PC-3 (cell line): ENCODE results near the gene SCAMP4. TPM values are rescaled to one million over a fixed set of nuclear protein-coding genes. Genes with fewer than 3 reads are reported as not detected.

ENCODE experiments used
- ATAC-seq: fragments of 200-7000 bp; cut with Tn5 transposase; 2 replicates; pipeline ENCODE4 v1.9.1; 2020; ENCODE audit warnings: mild to moderate bottlenecking, moderate library complexity
- BruUV-seq: library from RNA; stranded (reverse); fragments of 400-500 nt; replicated peaks from 2 replicates; lab custom pipeline; 2021; lab: Mats Ljungman, UMichigan
- CTCF ChIA-PET: fragments of 300-600 bp; sonication (Branson Sonifier 250); formaldehyde crosslinking; loops from one replicate; lab custom pipeline; 2022; ENCODE audit warnings: antibody characterized with exemption; lab: Charles Lee
- POLR2A ChIA-PET: fragments of 300-600 bp; sonication (Branson Sonifier 250); formaldehyde crosslinking; loops from one replicate; lab custom pipeline; 2022; ENCODE audit warnings: antibody characterized with exemption; ENCODE audit not compliant: unreplicated experiment; lab: Charles Lee
- DNase-seq: peaks from one replicate; pipeline ENCODE4 v3.0.0-alpha.2; 2015
- H2AFZ ChIP-seq: fragments of 300-600 bp; sonication (generic); 2 replicates; pipeline ENCODE4 v1.6.0; 2016; ENCODE audit warnings: antibody characterized with exemption, low read length
- H3F3A ChIP-seq: fragments of 300-600 bp; sonication (generic); one replicate; pipeline ENCODE4 v1.6.0; 2017; ENCODE audit warnings: antibody characterized with exemption, low read length, control low read depth, mild to moderate bottlenecking; ENCODE audit not compliant: unreplicated experiment
- H3K27ac ChIP-seq: fragments of 300-600 bp; sonication (generic); 2 replicates; pipeline ENCODE4 v1.5.1; 2016; ENCODE audit warnings: mild to moderate bottlenecking, low read length
- H3K27me3 ChIP-seq: fragments of 300-600 bp; sonication (generic); 2 replicates; pipeline ENCODE4 v1.6.1; 2016; ENCODE audit warnings: low read length, mixed read lengths
- H3K36me3 ChIP-seq: fragments of 300-600 bp; sonication (generic); 2 replicates; pipeline ENCODE4 v1.6.1; 2016; ENCODE audit warnings: low read depth, mixed run types, low read length, mixed read lengths
- H3K4me1 ChIP-seq: fragments of 300-600 bp; sonication (generic); 2 replicates; pipeline ENCODE4 v1.5.1; 2016; ENCODE audit warnings: low read length; ENCODE audit not compliant: insufficient read depth
- H3K4me2 ChIP-seq: fragments of 300-600 bp; sonication (generic); 2 replicates; pipeline ENCODE4 v1.6.0; 2016; ENCODE audit warnings: low read length
- H3K4me3 ChIP-seq: fragments of 300-600 bp; sonication (generic); 2 replicates; pipeline ENCODE4 v1.5.1; 2016; ENCODE audit warnings: mild to moderate bottlenecking, low read length, mixed read lengths
- H3K79me2 ChIP-seq: fragments of 300-600 bp; sonication (generic); 2 replicates; pipeline ENCODE4 v1.6.1; 2017; ENCODE audit warnings: low read length, mixed read lengths
- H3K9ac ChIP-seq: fragments of 300-600 bp; sonication (generic); 2 replicates; pipeline ENCODE4 v1.6.0; 2016; ENCODE audit warnings: mild to moderate bottlenecking, low read length
- H3K9me2 ChIP-seq: fragments of 300-600 bp; sonication (generic); replicated peaks from 2 replicates; pipeline ENCODE4 v1.6.1; 2016; ENCODE audit warnings: mixed run types, low read length, mixed read lengths
- H3K9me3 ChIP-seq: fragments of 300-600 bp; sonication (generic); 2 replicates; pipeline ENCODE4 v1.6.1; 2016; ENCODE audit warnings: low read length, mixed read lengths
- H4K20me1 ChIP-seq: fragments of 300-600 bp; sonication (generic); 2 replicates; pipeline ENCODE4 v1.6.1; 2016; ENCODE audit warnings: low read length, mixed read lengths
- EZH2 ChIP-seq: fragments of 300-600 bp; sonication (generic); IDR thresholded peaks from one replicate; pipeline ENCODE4 v1.6.1; 2017; ENCODE audit warnings: antibody characterized with exemption, mild to moderate bottlenecking, low read length; ENCODE audit not compliant: unreplicated experiment
- EZH2phosphoT487 ChIP-seq: fragments of 300-600 bp; sonication (generic); IDR thresholded peaks from 2 replicates; pipeline ENCODE4 v1.6.1; 2018; ENCODE audit warnings: mild to moderate bottlenecking, antibody characterized with exemption, low read length, borderline replicate concordance
- intact Hi-C: fragments of 100-400 bp; cut with micrococcal nuclease; formaldehyde crosslinking; loops from 2 replicates; pipeline ENCODE4 v1.9.0; 2023
- total RNA-seq: library from RNA; depleted of rRNA; stranded (reverse); fragments of >200 nt; gene quantifications from 2 replicates; pipeline ENCODE4 v1.2.3, GENCODE V29; 2014
- TF ChIP-seq, protein P1 (sequence below): fragments of 300-600 bp; sonication (generic); conservative IDR thresholded peaks from 2 replicates; pipeline ENCODE4 v1.5.1; 2017; ENCODE audit warnings: antibody characterized with exemption, low read depth, mild to moderate bottlenecking, low read length

Gene SCAMP4
- total RNA-seq, 1 experiment from 2014 or later = 61.5 TPM

DNA sequence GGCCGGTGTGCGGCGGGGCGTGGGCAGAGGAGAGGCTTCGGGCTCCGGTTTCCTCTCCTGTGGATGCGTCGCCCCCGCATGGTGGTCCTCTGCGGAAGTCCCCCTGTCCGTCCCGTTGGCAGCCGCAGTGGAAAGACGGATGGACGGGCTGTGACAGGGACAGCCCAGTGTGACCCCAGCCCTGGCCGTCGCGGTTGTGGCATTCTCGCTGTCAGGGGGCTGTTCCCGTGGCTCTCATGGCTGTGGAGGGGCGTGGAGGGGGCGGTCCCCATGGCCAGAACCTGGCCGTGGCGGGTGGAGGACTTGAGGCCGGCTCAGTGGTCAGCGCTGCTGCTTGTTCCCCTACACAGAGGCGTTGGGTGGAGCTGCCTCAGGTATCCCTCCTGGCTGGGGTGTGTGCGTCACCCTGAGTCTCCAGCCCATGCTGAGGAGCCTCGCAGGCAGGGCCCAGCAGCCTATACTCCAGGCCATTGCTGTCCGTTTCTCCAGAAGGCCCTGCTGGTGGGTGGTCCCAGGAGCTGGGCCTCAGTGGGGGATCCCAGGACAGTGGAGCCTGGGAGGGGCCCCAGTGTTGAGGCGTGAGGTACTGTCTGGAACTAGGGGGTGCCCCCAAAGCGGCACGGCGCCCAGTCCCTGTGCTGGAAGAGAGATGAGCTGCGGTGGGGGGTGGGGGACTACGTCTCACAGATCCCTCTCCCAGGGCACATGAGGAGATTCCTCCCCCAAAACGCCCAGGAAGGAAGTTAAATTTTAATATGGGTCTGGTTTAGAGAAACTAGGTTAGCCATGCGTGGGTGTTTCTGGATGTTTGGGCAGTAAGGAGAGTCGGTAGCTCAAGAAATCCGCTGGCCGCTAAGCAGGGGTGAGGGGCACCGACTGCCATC is 56.0 kb downstream of the SCAMP4 start:
- Histone ChIP-seq H4K20me1 (no peaks in the 10 kb centered on the region), H3K4me3 (no peak overlapping the region)
- no peak for ATAC-seq

DNA sequence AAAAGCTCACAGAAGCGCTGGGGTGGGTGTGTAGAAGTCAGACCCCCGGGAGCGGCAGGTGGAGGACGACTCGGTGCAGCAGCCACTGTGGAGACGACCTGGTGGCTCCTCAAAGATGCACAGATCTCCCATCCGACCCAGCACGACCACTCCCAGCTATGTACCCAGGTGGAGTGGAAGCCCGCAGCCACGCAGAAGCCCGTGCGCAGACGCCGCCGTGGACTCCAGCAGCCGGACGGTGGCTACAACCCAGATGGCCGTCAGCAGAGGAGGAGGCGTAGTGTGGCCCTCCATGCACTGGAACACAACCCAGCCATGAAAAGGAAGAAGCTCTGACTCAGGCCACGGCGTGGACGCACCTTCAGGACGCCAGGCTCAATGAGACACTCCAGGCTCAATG is 57.5 kb downstream of the SCAMP4 start:
- Histone ChIP-seq H3K79me2 (peaks cover 4% of the 10 kb centered on the region; the same call in 1 of the 2 replicates), H4K20me1 (no peaks in the 10 kb centered on the region), H3K9me3 (no peaks in the 10 kb centered on the region), H3K4me1 (no peaks in the 10 kb centered on the region), H3K4me2 (no peak overlapping the region), H3K36me3 (no peaks in the 10 kb centered on the region), H3K27me3 (no peaks in the 10 kb centered on the region), H3F3A (no peaks in the 10 kb centered on the region), H3K4me3 (no peak overlapping the region), H3K9ac (no peak overlapping the region), H3K27ac (no peak overlapping the region), H3K9me2 (no peaks in the 10 kb centered on the region), H2AFZ (no peak overlapping the region)
- ATAC-seq (no peak), DNase-seq (no peak)
- TF ChIP-seq, protein P1, sequence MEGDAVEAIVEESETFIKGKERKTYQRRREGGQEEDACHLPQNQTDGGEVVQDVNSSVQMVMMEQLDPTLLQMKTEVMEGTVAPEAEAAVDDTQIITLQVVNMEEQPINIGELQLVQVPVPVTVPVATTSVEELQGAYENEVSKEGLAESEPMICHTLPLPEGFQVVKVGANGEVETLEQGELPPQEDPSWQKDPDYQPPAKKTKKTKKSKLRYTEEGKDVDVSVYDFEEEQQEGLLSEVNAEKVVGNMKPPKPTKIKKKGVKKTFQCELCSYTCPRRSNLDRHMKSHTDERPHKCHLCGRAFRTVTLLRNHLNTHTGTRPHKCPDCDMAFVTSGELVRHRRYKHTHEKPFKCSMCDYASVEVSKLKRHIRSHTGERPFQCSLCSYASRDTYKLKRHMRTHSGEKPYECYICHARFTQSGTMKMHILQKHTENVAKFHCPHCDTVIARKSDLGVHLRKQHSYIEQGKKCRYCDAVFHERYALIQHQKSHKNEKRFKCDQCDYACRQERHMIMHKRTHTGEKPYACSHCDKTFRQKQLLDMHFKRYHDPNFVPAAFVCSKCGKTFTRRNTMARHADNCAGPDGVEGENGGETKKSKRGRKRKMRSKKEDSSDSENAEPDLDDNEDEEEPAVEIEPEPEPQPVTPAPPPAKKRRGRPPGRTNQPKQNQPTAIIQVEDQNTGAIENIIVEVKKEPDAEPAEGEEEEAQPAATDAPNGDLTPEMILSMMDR = no peak
- TF ChIP-seq EZH2phosphoT487 (no peak), EZH2 (no peak)
- BruUV-seq = no TSS peak
- CTCF ChIA-PET = no interaction called here
- POLR2A ChIA-PET = no interaction called here
- intact Hi-C loops = no loop called here

More for the DNA sequence above, 56.0 kb downstream of the SCAMP4 start:
- no peak for DNase-seq
- H3K9ac ChIP-seq = no peak overlapping the region
- TF ChIP-seq EZH2 (no peak), EZH2phosphoT487 (no peak)
- TF ChIP-seq, protein P1 = no peak
- H3K27ac ChIP-seq = no peak overlapping the region
- H2AFZ ChIP-seq = no peak overlapping the region
- no peaks in the 10 kb centered on the region for H3F3A ChIP-seq
- intact Hi-C loops = no loop called here
- no peaks in the 10 kb centered on the region for H3K27me3 ChIP-seq
- no peaks in the 10 kb centered on the region for H3K36me3 ChIP-seq
- no TSS peak for BruUV-seq
- ChIA-PET CTCF (no interaction called here), POLR2A (no interaction called here)
- H3K9me3 ChIP-seq = no peaks in the 10 kb centered on the region
- no peaks in the 10 kb centered on the region for H3K9me2 ChIP-seq
- peaks cover 6% of the 10 kb centered on the region; the same call in 1 of the 2 replicates for H3K79me2 ChIP-seq
- H3K4me1 ChIP-seq = no peaks in the 10 kb centered on the region
- H3K4me2 ChIP-seq = no peak overlapping the region

DNA sequence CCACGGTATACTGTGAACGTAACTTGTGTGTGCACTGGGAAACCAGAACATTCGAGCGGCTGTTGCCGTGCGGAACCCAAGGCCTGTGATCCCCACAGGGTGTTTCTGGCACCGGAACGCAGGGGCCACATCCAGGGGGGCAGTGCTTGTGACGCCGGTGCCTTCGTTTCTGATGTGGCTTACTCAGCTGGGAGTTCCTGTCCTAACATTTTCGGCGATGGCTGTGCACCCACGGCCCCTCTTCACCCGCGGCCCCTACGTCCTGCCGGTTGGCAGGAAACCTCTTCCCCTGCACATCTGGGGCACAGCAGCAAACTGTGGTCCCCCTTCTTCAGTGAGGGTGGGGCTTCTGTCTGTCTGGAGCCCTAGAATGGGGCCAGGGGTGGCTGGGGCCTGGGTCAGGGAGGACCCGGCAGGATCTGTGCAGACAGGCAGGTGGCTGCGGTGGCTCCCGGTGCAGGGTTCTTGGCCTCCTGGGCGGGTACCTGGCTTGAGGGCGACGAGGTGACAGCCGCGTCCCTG is 61.9 kb downstream of the SCAMP4 start:
- Histone ChIP-seq H2AFZ (no peak overlapping the region), H3K36me3 (no peaks in the 10 kb centered on the region), H3K27me3 (no peaks in the 10 kb centered on the region), H3K79me2 (peaks cover 11% of the 10 kb centered on the region), H3K4me1 (peaks cover 23% of the 10 kb centered on the region), H3K9me3 (no peaks in the 10 kb centered on the region), H4K20me1 (no peaks in the 10 kb centered on the region), H3K4me3 (no peak overlapping the region), H3F3A (no peaks in the 10 kb centered on the region), H3K9me2 (no peaks in the 10 kb centered on the region), H3K4me2 (no peak overlapping the region), H3K9ac (no peak overlapping the region), H3K27ac (no peak overlapping the region)
- ChIA-PET CTCF (no interaction called here), POLR2A (no interaction called here)
- ATAC-seq (no peak), DNase-seq (no peak)
- no TSS peak for BruUV-seq
- intact Hi-C loops = no loop called here
- TF ChIP-seq, protein P1 = no peak
- TF ChIP-seq EZH2 (no peak), EZH2phosphoT487 (no peak)
